ENCODE measurements around the gene NMBR. TPM values are rescaled to one million over a fixed set of nuclear protein-coding genes. Genes with fewer than 3 reads are reported as not detected.
A peak's percentile ranks its signal among the peaks of the same experiment; 100 is the strongest.

The NMBR gene
- total and polyA plus RNA-seq, 2 of the 8 experiments (the other 6 are each of a cell fraction or from before 2014, with no cell fraction given) = 0.08 TPM; not detected in 1

DNA sequence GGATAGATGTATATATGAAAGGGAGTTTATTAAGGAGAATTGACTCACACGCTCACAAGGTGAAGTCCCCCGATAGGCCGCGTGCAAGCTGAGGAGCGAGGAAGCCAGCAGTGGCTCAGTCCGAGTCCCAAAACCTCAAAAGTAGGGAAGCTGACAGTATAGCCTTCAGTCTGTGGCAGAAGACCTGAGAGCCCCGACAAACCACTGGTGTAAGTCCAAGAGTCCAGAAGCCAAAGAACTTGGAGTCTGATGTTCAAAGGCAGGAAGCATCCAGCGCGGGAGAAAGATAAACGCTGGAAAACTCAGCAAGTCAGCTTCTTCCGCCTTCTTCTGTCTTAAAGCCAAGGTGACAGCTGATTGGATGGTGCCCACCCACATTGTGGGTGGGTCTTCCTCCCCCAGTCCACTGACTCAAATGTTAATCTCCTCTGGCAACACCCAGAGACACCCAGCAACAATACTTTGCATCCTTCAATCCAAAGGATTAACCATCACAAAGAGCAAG lies 116.8 kb downstream of the NMBR start (continued):
- TF ChIP-seq, protein P1, sequence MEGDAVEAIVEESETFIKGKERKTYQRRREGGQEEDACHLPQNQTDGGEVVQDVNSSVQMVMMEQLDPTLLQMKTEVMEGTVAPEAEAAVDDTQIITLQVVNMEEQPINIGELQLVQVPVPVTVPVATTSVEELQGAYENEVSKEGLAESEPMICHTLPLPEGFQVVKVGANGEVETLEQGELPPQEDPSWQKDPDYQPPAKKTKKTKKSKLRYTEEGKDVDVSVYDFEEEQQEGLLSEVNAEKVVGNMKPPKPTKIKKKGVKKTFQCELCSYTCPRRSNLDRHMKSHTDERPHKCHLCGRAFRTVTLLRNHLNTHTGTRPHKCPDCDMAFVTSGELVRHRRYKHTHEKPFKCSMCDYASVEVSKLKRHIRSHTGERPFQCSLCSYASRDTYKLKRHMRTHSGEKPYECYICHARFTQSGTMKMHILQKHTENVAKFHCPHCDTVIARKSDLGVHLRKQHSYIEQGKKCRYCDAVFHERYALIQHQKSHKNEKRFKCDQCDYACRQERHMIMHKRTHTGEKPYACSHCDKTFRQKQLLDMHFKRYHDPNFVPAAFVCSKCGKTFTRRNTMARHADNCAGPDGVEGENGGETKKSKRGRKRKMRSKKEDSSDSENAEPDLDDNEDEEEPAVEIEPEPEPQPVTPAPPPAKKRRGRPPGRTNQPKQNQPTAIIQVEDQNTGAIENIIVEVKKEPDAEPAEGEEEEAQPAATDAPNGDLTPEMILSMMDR (IDR thresholded peaks at IDR 0.05; ENCODE audit: control extremely low read depth in 1 of 3, insufficient read depth in 1 of 3, low read depth in 1 of 3, low read length in 3 of 3) = no peak
- TF ChIP-seq KDM4A (IDR thresholded peaks at IDR 0.05; ENCODE audit: low read depth, low read length, severe bottlenecking) = peak; percentile 35
- no peak for TF ChIP-seq CBX8 (IDR thresholded peaks at IDR 0.05; ENCODE audit: borderline replicate concordance, low read depth, low read length)
- TF ChIP-seq CEBPB (IDR thresholded peaks at IDR 0.05; ENCODE audit: low read depth, low read length) = no peak
- no peak for TF ChIP-seq TBP (IDR thresholded peaks at IDR 0.05; ENCODE audit: low read depth, low read length)
- no peak for TF ChIP-seq NRF1 (IDR thresholded peaks at IDR 0.05; ENCODE audit: low read depth, low read length)
- no peak for TF ChIP-seq SRF (IDR thresholded peaks at IDR 0.05; ENCODE audit: low read depth, low read length)
- no peak for TF ChIP-seq PHF8 (conservative IDR thresholded peaks at IDR 0.05; ENCODE audit: low read depth, low read length)
- peak in 1 of 2 experiments; percentile 49; a peak in 1 of 4 replicates for TF ChIP-seq SIN3A (conservative IDR thresholded peaks at IDR 0.05 in 1 of 2, IDR thresholded peaks at IDR 0.05 in 1 of 2; ENCODE audit: low read depth in 1 of 2, low read length in 2 of 2)

All from H1 (cell line).